IMR-90 (cell line): ENCODE data around the gene ARMH1. TPM values are rescaled to one million over a fixed set of nuclear protein-coding genes. Genes with fewer than 3 reads are reported as not detected.

ENCODE experiments used
- ATAC-seq: fragments of 200-7000 bp; cut with Tn5 transposase; 2 replicates; pipeline ENCODE4 v1.9.1; 2020; ENCODE audit warnings: low read depth, mild to moderate bottlenecking, moderate library complexity
- BruUV-seq: library from RNA; stranded (reverse); fragments of 400-500 nt; replicated peaks from 2 replicates; lab custom pipeline; 2021; lab: Mats Ljungman, UMichigan
- CTCF ChIA-PET: fragments of 300-600 bp; formaldehyde crosslinking; extraction: SDS; loops from one replicate; lab custom pipeline; 2021; ENCODE audit warnings: antibody characterized with exemption; lab: Yijun Ruan, JAX
- POLR2A ChIA-PET: fragments of 300-600 bp; sonication (Branson Sonifier 250); formaldehyde crosslinking; loops from one replicate; lab custom pipeline; 2022; ENCODE audit warnings: antibody characterized with exemption; ENCODE audit not compliant: unreplicated experiment; lab: Charles Lee
- DNase-seq: peaks from one replicate; pipeline ENCODE4 v3.0.0; 2013
- H2AFZ ChIP-seq: replicated peaks from 2 replicates; pipeline ENCODE3; 2013; ENCODE audit warnings: low read length, mild to moderate bottlenecking; ENCODE audit not compliant: poor library complexity
- H2AK5ac ChIP-seq: 2 replicates; pipeline ENCODE4 v1.6.1; 2013; ENCODE audit warnings: low read depth, low read length, inconsistent platforms
- H2AK9ac ChIP-seq: replicated peaks from 2 replicates; pipeline ENCODE3; 2013; ENCODE audit warnings: mild to moderate bottlenecking, low read depth, low read length, moderate library complexity; ENCODE audit not compliant: poor library complexity
- H2BK120ac ChIP-seq: 2 replicates; pipeline ENCODE4 v1.6.1; 2013; ENCODE audit warnings: low read depth, low read length, inconsistent platforms
- H2BK15ac ChIP-seq: 3 replicates; pipeline ENCODE4 v1.6.1; 2013; ENCODE audit warnings: low read depth, low read length, inconsistent platforms
- H2BK20ac ChIP-seq: 2 replicates; pipeline ENCODE4 v1.6.1; 2013; ENCODE audit warnings: low read depth, mild to moderate bottlenecking, inconsistent platforms, low read length, moderate library complexity
- H2BK5ac ChIP-seq: 2 replicates; pipeline ENCODE4 v1.6.1; 2013; ENCODE audit warnings: mild to moderate bottlenecking, low read depth, low read length, inconsistent platforms; ENCODE audit not compliant: poor library complexity, severe bottlenecking
- H3K14ac ChIP-seq: replicated peaks from 2 replicates; pipeline ENCODE4 v1.6.1; 2013; ENCODE audit warnings: low read depth, low read length, inconsistent platforms
- H3K18ac ChIP-seq: 2 replicates; pipeline ENCODE4 v1.6.1; 2013; ENCODE audit warnings: low read depth, low read length, control low read depth
- H3K23ac ChIP-seq: 2 replicates; pipeline ENCODE4 v1.6.1; 2013; ENCODE audit warnings: low read depth, low read length, inconsistent platforms
- H3K27ac ChIP-seq: 2 replicates; pipeline ENCODE4 v1.5.1; 2013; ENCODE audit warnings: mild to moderate bottlenecking, control low read depth, low read length; ENCODE audit not compliant: insufficient read depth
- H3K27me3 ChIP-seq: 2 replicates; pipeline ENCODE4 v1.6.1; 2013; ENCODE audit warnings: low read length; ENCODE audit not compliant: control insufficient read depth, insufficient read depth
- H3K36me3 ChIP-seq: 2 replicates; pipeline ENCODE4 v1.6.1; 2013; ENCODE audit warnings: low read length, mixed read lengths; ENCODE audit not compliant: control insufficient read depth, insufficient read depth
- H3K4ac ChIP-seq: 2 replicates; pipeline ENCODE4 v1.6.1; 2013; ENCODE audit warnings: low read depth, low read length, inconsistent platforms
- H3K4me1 ChIP-seq: 2 replicates; pipeline ENCODE4 v1.6.1; 2013; ENCODE audit warnings: low read length, mixed read lengths; ENCODE audit not compliant: control insufficient read depth, insufficient read depth
- H3K4me2 ChIP-seq: 2 replicates; pipeline ENCODE4 v1.6.1; 2013; ENCODE audit warnings: low read depth, mild to moderate bottlenecking, control low read depth, low read length, moderate library complexity
- H3K4me3 ChIP-seq: 2 replicates; pipeline ENCODE4 v1.5.1; 2013; ENCODE audit warnings: low read depth, mild to moderate bottlenecking, control low read depth, low read length, moderate library complexity; ENCODE audit not compliant: insufficient read depth
- H3K56ac ChIP-seq: 2 replicates; pipeline ENCODE4 v1.6.1; 2013; ENCODE audit warnings: low read length, inconsistent platforms; ENCODE audit not compliant: insufficient read depth; ENCODE audit errors: extremely low read depth
- H3K79me1 ChIP-seq, 2 experiments: 2 replicates each; pipeline ENCODE4 v1.6.1; 2013; ENCODE audit warnings: low read length in 2 of 2, inconsistent platforms in 1 of 2, low read depth in 1 of 2
- H3K9ac ChIP-seq: 2 replicates; pipeline ENCODE4 v1.6.1; 2013; ENCODE audit warnings: low read depth, low read length, control low read depth
- H3K9me1 ChIP-seq: 2 replicates; pipeline ENCODE4 v1.6.1; 2013; ENCODE audit warnings: low read length, inconsistent platforms; ENCODE audit not compliant: insufficient read depth
- H3K9me3 ChIP-seq: 2 replicates; pipeline ENCODE4 v1.6.1; 2013; ENCODE audit warnings: low read length; ENCODE audit not compliant: control insufficient read depth, insufficient read depth
- H4K20me1 ChIP-seq: 2 replicates; pipeline ENCODE4 v1.6.1; 2013; ENCODE audit warnings: low read length, inconsistent platforms; ENCODE audit not compliant: insufficient read depth
- H4K5ac ChIP-seq: 2 replicates; pipeline ENCODE4 v1.6.1; 2013; ENCODE audit warnings: mild to moderate bottlenecking, low read depth, low read length, control low read depth
- H4K8ac ChIP-seq, 2 experiments: 2 replicates each; pipeline ENCODE4 v1.6.1; 2013; ENCODE audit warnings: low read depth in 2 of 2, low read length in 2 of 2, control low read depth in 1 of 2, inconsistent platforms in 1 of 2
- H4K91ac ChIP-seq: 2 replicates; pipeline ENCODE4 v1.6.1; 2013; ENCODE audit warnings: low read depth, low read length, inconsistent platforms; ENCODE audit not compliant: insufficient read depth
- BHLHE40 ChIP-seq: fragments of 150-350 bp; IDR thresholded peaks from 2 replicates; pipeline ENCODE4 v1.6.1; 2016; ENCODE audit warnings: mild to moderate bottlenecking, low read depth, low read length
- CEBPB ChIP-seq: IDR thresholded peaks from 2 replicates; pipeline ENCODE4 v1.6.1; 2012; ENCODE audit warnings: low read depth, low read length, improper control_type of control experiment
- CHD1 ChIP-seq: IDR thresholded peaks from 2 replicates; pipeline ENCODE4 v1.6.1; 2012; ENCODE audit warnings: low read depth, low read length, improper control_type of control experiment
- FOS ChIP-seq: fragments of 150-350 bp; IDR thresholded peaks from 2 replicates; pipeline ENCODE4 v1.6.1; 2016; ENCODE audit warnings: low read depth, low read length
- MAZ ChIP-seq: IDR thresholded peaks from 2 replicates; pipeline ENCODE4 v1.6.1; 2012; ENCODE audit warnings: low read depth, mild to moderate bottlenecking, low read length, improper control_type of control experiment, moderate library complexity, borderline replicate concordance
- POLR2A ChIP-seq: IDR thresholded peaks from 2 replicates; pipeline ENCODE4 v1.6.1; 2012; ENCODE audit warnings: mild to moderate bottlenecking, low read depth, low read length
- RAD21 ChIP-seq: IDR thresholded peaks from 2 replicates; pipeline ENCODE4 v1.6.1; 2012; ENCODE audit warnings: low read length, improper control_type of control experiment
- RCOR1 ChIP-seq: IDR thresholded peaks from 2 replicates; pipeline ENCODE4 v1.6.1; 2012; ENCODE audit warnings: mild to moderate bottlenecking, low read length, improper control_type of control experiment; ENCODE audit not compliant: insufficient replicate concordance
- RFX5 ChIP-seq: IDR thresholded peaks from 2 replicates; pipeline ENCODE4 v1.8.0; 2012; ENCODE audit warnings: low read depth, mild to moderate bottlenecking, low read length, moderate library complexity
- SMC3 ChIP-seq: fragments of 150-350 bp; IDR thresholded peaks from 2 replicates; pipeline ENCODE4 v1.6.1; 2016; ENCODE audit warnings: low read depth, mild to moderate bottlenecking, antibody characterized with exemption, low read length, moderate library complexity
- WGBS, 2 experiments: methylation state at CpG; one replicate each; pipeline versions ENCODE4 v1.1.5 to v1.1.7; 2013; ENCODE audit warnings: missing lambda C conversion rate in 2 of 2; ENCODE audit not compliant: insufficient read length in 1 of 2; ENCODE audit errors: extremely low coverage in 2 of 2; 5-methylcytosine and 5-hydroxymethylcytosine counted together
- dilution Hi-C: fragments of 300-500 bp; cut with HindIII; formaldehyde crosslinking; loops from one replicate; pipeline ENCODE4 v1.14.3; 2018; ENCODE audit warnings: low sequenced_read_pairs; ENCODE audit not compliant: unreplicated experiment
- in situ Hi-C: fragments of 300-500 bp; cut with MboI; formaldehyde crosslinking; loops from 3 replicates; pipeline ENCODE4 v1.14.3; 2019; ENCODE audit warnings: low sequenced_read_pairs, inconsistent platforms, mixed read lengths
- intact Hi-C: fragments of 100-400 bp; cut with micrococcal nuclease; formaldehyde crosslinking; loops from 2 replicates; pipeline ENCODE4 v1.10.0; 2022
- polyA plus RNA-seq, 3 experiments: library from polyadenylated mRNA; depleted of rRNA; stranded (reverse); fragments of >200 nt; gene quantifications; 2 replicates each; pipeline ENCODE4 v1.2.3, GENCODE V29; 2012; ENCODE audit warnings: low replicate concordance in 1 of 3
- total RNA-seq: library from RNA; depleted of rRNA; stranded (reverse); fragments of >200 nt; gene quantifications from 2 replicates; pipeline ENCODE4 v1.2.3, GENCODE V29; 2012
- TF ChIP-seq, protein P1 (sequence below): fragments of 150-350 bp; IDR thresholded peaks from 2 replicates; pipeline ENCODE4 v1.6.1; 2016; ENCODE audit warnings: low read depth, mild to moderate bottlenecking, low read length, moderate library complexity, borderline replicate concordance

Gene ARMH1
- total and polyA plus RNA-seq, 2 of the 4 experiments (the other 2 are of a cell fraction), result 0.36 to 0.72 TPM

- Histone ChIP-seq H4K8ac (no peak overlapping the region), H3K9me3 (no peaks in the 10 kb centered on the region), H2AFZ (no peak overlapping the region), H3K56ac (no peak overlapping the region), H3K23ac (no peak overlapping the region), H3K79me1 (peaks cover 4 to 17% of the 10 kb centered on the region in 2 experiments), H3K4me3 (no peak overlapping the region), H3K9ac (no peak overlapping the region), H2BK120ac (no peak overlapping the region), H4K91ac (no peak overlapping the region), H4K20me1 (no peaks in the 10 kb centered on the region), H3K27me3 (no peaks in the 10 kb centered on the region), H2AK5ac (no peak overlapping the region), H2BK5ac (no peak overlapping the region), H2BK15ac (no peak overlapping the region), H2BK20ac (no peak overlapping the region), H2AK9ac (no peak overlapping the region), H3K27ac (no peak overlapping the region), H3K9me1 (no peaks in the 10 kb centered on the region; the same call in 1 of the 2 replicates), H3K14ac (no peak overlapping the region), H3K4me2 (no peak overlapping the region), H4K5ac (no peak overlapping the region), H3K36me3 (peaks cover 36% of the 10 kb centered on the region), H3K4me1 (no peaks in the 10 kb centered on the region), H3K18ac (no peak overlapping the region), H3K4ac (no peak overlapping the region)
- dilution Hi-C loops, result no loop called here
- no TSS peak for BruUV-seq
- WGBS, 2 experiments, result 96% methylated on average over 7 of the region's 11 CpGs; no CpG with 5 or more reads in 1 of the 2 experiments
- in situ Hi-C loops, result no loop called here
- ChIA-PET POLR2A (no interaction called here), CTCF (no interaction called here)
- TF ChIP-seq SMC3 (no peak), RAD21 (no peak), CEBPB (no peak), MAZ (no peak), RFX5 (no peak), FOS (no peak), CHD1 (no peak), POLR2A (no peak), RCOR1 (no peak), BHLHE40 (no peak)
- TF ChIP-seq, protein P1, sequence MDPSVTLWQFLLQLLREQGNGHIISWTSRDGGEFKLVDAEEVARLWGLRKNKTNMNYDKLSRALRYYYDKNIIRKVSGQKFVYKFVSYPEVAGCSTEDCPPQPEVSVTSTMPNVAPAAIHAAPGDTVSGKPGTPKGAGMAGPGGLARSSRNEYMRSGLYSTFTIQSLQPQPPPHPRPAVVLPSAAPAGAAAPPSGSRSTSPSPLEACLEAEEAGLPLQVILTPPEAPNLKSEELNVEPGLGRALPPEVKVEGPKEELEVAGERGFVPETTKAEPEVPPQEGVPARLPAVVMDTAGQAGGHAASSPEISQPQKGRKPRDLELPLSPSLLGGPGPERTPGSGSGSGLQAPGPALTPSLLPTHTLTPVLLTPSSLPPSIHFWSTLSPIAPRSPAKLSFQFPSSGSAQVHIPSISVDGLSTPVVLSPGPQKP, result no peak
- intact Hi-C loops, result no loop called here
- ATAC-seq (no peak), DNase-seq (no peak)
These were observed 84.6 kb downstream of the ARMH1 start for GRCh38 chr1:44759077-44759476.
